HAP-1 (cell line): ENCODE results near the gene RPS21.

Source experiments
- DNase-seq, 2 experiments: peaks; one replicate each; pipeline ENCODE4 v3.0.0-alpha.2; 2016 to 2020; ENCODE audit warnings: low spot score in 2 of 2
- H3K27me3 ChIP-seq: fragments of 250-450 bp; sonication (Bioruptor Pico); 2 replicates; pipeline ENCODE4 v1.5.1; 2020; ENCODE audit warnings: low read depth, mild to moderate bottlenecking, moderate library complexity
- H3K36me3 ChIP-seq: fragments of 250-450 bp; sonication (Bioruptor Pico); replicated peaks from 2 replicates; pipeline ENCODE4 v1.5.1; 2020; ENCODE audit warnings: mild to moderate bottlenecking
- H3K4me1 ChIP-seq: fragments of 250-450 bp; sonication (Bioruptor Pico); 2 replicates; pipeline ENCODE4 v1.5.1; 2020; ENCODE audit warnings: mild to moderate bottlenecking
- H3K4me3 ChIP-seq: fragments of 250-450 bp; sonication (Bioruptor Pico); 2 replicates; pipeline ENCODE4 v1.5.1; 2020; ENCODE audit warnings: mild to moderate bottlenecking, moderate library complexity
- H3K9me3 ChIP-seq: fragments of 250-450 bp; sonication (Bioruptor Pico); 2 replicates; pipeline ENCODE4 v1.5.1; 2020; ENCODE audit warnings: mild to moderate bottlenecking, moderate library complexity
- in situ Hi-C: fragments of 300-500 bp; cut with MboI; formaldehyde crosslinking; loops from 3 replicates; pipeline ENCODE4 v1.14.3; 2020; ENCODE audit warnings: low sequenced_read_pairs, inconsistent platforms, mixed read lengths

The RPS21 gene

DNA sequence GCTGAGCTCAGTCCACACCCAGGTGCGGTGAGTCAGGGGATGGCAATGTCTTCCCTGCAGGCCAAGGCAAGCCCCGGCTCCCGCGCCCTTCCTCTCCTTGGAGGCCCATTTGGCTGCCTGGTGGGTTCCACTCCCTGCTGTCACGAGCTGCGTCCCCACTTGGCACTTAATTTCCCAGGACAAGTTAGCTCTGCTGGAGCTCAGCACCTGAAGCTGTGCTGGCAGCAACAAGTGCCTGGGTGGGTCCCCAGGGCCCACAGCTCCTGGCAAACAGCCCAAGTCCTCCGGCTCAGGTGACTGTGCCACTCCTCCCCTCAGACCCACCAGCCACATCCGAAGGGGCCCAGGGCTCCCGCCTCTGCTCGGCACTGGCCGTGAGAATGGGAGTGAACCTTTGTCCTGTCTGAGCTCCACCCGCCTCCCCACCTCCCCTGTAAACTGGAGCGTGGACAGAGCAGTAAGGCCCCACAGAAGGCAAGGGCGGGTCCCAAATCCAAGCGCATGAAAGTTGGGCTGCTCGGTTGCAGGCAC, 36.7 kb upstream of the RPS21 start:
- H3K36me3 ChIP-seq = peaks cover 30% of the 10 kb centered on the region
- DNase-seq = no peak
- no peaks in the 10 kb centered on the region for H3K9me3 ChIP-seq
- in situ Hi-C loops = no loop called here
- no peak overlapping the region for H3K4me3 ChIP-seq
- H3K4me1 ChIP-seq = no peaks in the 10 kb centered on the region
- H3K27me3 ChIP-seq = no peaks in the 10 kb centered on the region

DNA sequence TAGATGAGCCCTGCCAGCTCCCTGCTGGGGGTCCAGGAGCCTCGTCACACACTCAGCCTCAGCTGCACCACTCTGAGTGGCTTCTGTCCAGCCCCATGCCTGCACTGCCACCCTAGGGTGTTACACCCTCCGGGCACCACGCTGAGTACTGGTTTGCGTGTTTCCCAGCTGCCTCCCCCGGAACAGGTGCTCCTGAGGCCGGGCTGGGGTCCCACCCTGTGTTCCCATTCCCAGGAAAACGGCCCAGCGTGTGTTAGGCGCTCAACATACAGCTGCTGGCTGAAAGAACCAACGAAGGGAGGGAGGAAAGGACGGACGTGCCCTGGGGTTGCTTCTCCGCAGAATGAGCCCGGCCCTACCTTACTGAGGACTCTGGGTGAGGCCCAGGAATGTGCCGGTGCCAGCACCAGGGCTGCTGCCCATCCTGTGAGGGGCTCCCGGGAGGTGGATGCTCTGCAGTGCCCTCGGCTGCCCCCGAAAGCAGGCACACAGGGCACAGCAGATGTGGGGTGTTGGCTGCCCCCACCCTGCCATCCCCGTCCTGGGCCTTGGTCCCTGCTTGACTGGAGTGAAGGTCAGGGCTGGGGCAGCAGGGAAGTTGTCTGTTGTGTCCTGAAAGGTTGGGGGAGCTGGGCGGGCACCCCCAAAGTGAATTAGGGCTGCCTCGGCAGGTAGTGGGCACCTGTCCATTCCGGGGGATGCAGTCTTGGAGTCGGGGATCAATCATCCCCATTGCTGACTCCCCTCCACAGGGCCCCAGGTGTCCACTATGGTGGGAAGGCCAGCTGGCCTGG, 36.1 kb upstream of the RPS21 start:
- H3K4me1 ChIP-seq = no peaks in the 10 kb centered on the region
- in situ Hi-C loops = no loop called here
- H3K36me3 ChIP-seq = peaks cover 25% of the 10 kb centered on the region
- no peak overlapping the region for H3K4me3 ChIP-seq
- H3K27me3 ChIP-seq = no peaks in the 10 kb centered on the region
- DNase-seq = no peak
- no peaks in the 10 kb centered on the region for H3K9me3 ChIP-seq

DNA sequence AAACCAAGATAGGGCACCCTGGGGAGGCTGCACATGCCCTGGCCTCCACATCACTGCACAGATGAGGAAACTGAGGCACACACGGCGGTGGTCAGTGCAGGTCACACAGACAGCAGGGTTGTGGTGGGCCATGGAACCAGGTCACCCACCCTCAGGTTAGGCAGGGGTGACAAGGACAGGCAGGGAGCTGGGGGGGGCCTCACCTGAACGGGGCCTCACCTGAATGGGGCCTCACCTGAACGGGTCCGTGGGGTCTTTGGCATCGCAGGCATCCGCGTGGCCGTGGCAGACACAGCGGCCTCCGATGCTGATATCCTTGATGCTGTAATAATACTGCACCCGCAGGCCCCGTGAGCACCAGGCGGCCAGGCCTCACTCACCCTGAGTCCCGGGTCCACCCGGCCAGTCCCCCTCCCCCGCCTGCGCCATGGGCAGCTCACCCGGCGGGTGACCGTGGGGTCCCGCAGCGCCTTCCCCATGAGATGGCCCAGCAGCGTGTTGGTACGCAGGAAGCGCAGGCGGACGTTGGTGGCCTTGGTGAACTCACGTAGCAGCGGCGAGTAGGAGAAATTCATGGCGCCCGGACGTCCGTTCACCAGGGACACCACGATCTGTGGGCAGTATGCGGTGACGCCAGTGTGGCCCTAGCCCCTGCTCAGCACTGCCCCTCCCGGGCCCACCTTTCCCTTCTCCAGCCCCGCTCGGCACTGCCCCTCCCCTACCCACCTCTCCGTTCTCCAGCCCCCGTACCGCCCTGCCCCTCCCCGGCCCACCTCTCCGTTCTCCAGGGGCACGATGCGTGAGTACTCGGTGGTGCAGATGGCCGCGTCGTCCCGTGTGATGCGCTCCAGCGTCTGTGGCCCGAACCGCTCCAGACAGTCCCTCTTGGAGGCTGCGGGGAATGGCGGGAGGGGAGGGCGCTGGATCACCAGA, 35.2 kb upstream of the RPS21 start:
- H3K4me3 ChIP-seq = no peak overlapping the region
- DNase-seq = no peak
- peaks cover 17% of the 10 kb centered on the region for H3K36me3 ChIP-seq
- H3K4me1 ChIP-seq = no peaks in the 10 kb centered on the region
- in situ Hi-C loops = no loop called here
- H3K9me3 ChIP-seq = no peaks in the 10 kb centered on the region
- H3K27me3 ChIP-seq = no peaks in the 10 kb centered on the region

DNA sequence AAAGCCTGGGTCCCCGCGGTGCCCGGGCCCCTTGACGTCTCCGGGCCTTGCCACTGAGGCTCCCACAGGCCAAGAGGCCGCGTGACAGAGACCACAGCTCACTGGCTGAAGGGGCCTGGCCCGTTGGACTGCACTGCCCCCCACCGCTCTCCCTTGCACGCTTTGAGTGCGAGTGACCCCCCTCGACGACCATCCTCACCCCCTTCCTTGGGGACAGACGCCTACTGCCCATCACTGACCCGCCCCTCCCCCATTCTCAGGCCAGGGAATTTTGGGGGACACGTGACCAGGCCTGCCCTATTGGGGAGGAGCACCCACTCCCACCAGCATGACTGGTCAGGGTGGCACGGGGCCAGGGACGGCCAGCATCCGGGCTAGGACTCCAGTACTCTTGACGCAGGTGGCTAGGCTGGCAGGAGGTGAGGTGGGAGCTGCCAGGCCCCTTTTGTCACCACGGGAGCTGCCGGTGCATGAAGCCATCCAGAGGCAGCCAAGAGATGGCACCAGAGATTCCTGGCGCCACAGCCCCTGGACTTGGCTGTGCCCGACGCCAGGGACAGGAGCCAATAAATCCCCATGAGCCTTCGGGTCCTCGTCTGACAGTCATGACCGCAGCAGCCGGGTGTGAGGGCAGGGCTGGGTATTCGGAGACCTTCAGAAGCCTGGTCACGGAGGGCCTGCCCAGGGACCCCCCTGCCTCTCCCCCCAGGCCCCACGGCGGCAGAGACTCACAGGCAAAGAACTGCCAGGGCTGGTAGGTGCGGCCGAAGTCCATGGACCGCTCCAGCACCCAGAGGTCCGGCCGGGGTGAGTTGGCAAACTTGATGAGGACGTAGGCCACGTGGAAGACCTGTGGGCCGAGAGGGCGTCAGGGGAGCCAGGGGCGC, 34.3 kb upstream of the RPS21 start:
- Histone ChIP-seq H3K4me3 (no peak overlapping the region), H3K27me3 (no peaks in the 10 kb centered on the region), H3K36me3 (peaks cover 17% of the 10 kb centered on the region), H3K9me3 (no peaks in the 10 kb centered on the region), H3K4me1 (no peaks in the 10 kb centered on the region)
- in situ Hi-C loops = no loop called here
- no peak for DNase-seq

DNA sequence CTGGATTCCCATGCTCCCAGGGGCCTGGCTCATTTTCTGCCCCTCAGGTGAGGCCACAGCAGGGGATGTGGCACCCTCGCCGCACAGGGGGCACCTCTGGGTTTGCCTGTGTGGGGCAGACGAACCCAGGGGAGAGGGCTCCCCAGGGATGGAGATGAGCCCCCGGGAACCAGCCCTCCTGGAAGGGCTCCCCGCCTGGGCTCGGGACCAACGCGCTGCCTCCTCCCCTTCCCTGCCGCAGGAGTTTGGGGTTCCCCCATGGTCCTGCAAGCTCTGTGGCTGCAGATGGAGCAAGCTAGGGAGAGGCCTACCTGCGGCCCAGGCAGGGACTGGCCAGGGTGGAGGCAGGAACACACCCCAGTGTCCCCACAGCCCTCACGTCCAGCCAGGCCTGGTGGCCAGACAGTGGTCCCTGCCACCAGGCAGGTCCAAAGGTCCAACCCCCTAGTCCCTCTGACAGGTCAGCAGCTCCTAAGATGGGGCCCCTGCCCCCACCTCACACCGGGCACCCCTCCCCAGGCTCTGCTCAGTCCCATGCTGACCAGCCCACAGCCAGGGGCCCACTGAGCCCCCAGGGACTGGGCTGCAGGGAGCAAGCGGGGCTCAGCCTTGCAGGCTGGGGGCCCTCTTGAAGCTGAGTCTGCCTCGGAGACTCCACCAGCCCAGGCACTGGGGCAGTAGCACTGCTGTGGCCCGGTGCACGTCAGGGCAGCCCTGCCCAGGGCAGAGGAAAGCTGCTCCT, 33.4 kb upstream of the RPS21 start:
- H3K4me3 ChIP-seq = no peak overlapping the region
- no peaks in the 10 kb centered on the region for H3K9me3 ChIP-seq
- in situ Hi-C loops = no loop called here
- H3K27me3 ChIP-seq = no peaks in the 10 kb centered on the region
- peaks cover 17% of the 10 kb centered on the region for H3K36me3 ChIP-seq
- no peaks in the 10 kb centered on the region for H3K4me1 ChIP-seq
- DNase-seq = no peak

DNA sequence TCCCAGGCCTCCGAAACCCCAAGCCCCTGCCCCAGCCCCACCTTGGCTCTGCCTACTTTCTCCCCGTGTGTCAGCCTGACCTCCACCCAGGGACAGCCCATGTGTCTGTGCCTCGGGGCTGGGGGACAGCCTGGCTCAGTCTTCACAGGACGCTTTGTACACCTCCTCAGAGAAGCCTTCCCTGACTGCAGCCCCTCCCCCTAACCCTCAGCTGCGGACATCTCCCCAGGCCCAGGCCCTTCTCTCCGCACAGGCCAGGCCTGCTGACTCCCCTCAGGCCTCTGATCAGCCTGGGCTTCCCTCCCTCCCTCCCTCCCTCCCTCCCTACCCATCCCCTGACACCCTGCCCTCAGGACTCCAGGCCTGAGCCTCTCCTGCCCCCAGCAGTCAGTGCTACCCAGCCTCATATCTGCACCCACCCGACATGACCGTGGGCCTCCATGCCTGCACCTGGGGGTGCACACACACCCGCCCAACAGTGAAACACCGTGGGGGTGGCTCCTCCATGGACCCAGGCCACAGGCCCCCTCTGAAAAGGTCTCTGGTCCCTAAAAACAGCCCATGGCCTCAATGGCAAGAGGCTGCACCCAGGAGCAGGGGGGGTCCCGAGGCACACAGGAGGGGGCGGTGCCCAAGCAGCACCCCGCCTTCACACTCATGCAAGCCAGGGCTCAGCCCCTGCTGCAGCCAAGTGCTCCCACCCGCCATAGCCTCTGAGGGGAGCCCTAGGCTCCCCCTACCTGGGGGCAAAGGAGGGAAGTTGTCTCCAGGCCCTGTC, 32.7 kb upstream of the RPS21 start:
- Histone ChIP-seq H3K27me3 (no peaks in the 10 kb centered on the region), H3K4me3 (no peak overlapping the region), H3K4me1 (no peaks in the 10 kb centered on the region), H3K9me3 (no peaks in the 10 kb centered on the region), H3K36me3 (peaks cover 17% of the 10 kb centered on the region)
- DNase-seq = no peak
- in situ Hi-C loops = no loop called here

DNA sequence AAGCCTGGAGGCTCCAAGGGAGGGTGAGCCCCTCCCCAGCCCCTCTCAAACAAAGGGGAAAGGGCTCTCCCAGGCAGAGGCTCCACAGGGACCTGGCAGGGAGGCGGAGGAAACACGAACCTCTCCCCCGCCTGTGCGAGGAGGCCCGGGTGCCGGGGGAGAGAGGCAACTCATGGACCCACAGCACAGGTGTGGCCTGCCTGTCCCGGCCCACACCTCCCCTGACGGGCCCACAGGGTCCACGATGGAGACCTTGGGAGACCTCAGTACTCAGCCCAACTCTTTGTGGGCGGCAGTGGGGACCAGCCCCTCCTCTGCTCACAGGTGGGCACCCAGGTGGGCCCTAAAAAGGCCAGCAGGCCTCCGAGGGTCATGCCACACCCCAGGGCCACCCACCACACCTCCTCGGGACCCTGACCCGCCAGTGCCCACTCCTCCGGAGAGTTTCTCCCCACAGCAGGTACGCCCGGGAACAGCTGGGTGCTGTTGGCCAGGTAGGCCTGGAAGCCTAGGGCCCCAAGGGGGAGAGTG, 32.0 kb upstream of the RPS21 start:
- DNase-seq = no peak
- in situ Hi-C loops = no loop called here
- Histone ChIP-seq H3K36me3 (peaks cover 17% of the 10 kb centered on the region), H3K27me3 (no peaks in the 10 kb centered on the region), H3K4me3 (no peak overlapping the region), H3K9me3 (no peaks in the 10 kb centered on the region), H3K4me1 (no peaks in the 10 kb centered on the region)

DNA sequence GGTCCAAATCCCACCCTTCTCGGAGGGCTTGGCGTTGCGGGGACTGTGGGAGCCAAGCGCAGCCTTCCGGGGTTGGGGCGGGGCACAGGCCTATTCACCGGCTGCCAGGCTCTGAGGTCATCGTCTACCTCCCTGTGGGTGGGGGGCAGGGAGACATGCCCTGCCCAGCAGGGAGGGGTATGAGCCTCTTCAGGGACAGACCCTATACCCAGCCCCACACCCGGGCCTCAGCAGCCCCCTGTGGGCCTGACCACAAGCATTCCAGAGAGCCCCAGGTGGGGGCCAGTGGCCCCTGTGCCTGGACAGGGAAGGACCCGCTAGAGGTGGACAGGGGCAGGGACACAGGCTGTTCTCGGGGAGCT, 31.4 kb upstream of the RPS21 start:
- no peaks in the 10 kb centered on the region for H3K27me3 ChIP-seq
- H3K4me1 ChIP-seq = no peaks in the 10 kb centered on the region
- H3K9me3 ChIP-seq = no peaks in the 10 kb centered on the region
- in situ Hi-C loops = no loop called here
- no peak for DNase-seq
- peaks cover 14% of the 10 kb centered on the region for H3K36me3 ChIP-seq
- no peak overlapping the region for H3K4me3 ChIP-seq

DNA sequence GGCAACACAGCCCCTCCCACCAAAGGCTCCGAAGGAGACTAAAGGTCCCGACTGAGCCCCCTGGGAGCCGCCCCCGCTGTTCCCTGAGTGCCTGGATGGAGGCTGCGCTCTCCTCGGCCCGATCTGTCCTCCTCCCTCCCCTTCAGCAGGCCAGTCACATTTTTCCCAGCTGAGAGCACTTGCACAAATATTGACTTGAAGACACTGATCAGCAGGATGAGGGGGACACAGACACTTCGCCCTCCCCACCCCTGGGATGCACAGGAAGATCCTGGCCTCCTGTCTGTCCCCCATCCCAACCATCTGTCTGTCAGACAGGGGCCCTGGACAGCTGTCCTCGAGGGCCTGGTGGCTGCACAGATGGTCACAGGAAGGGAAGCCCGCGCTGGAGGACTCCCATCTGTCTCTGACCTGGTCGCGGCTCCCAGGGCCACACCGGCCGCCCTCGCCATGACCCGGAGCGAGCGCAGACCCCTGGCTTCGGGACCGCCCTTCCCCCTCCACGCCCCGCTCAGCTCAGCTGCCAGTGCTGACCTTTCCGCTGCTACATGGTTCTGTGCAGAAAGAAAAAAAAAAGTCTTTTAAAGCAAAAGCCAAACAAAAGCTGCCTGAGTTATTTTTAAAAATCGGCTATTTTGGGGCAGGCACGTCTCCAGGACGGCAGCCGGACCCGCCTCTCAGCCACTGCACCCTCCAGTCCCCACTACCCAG, 30.9 kb upstream of the RPS21 start:
- in situ Hi-C loops = no loop called here
- H3K4me3 ChIP-seq = no peak overlapping the region
- no peaks in the 10 kb centered on the region for H3K9me3 ChIP-seq
- no peaks in the 10 kb centered on the region for H3K4me1 ChIP-seq
- H3K27me3 ChIP-seq = no peaks in the 10 kb centered on the region
- H3K36me3 ChIP-seq = peaks cover 9% of the 10 kb centered on the region
- DNase-seq = no peak

DNA sequence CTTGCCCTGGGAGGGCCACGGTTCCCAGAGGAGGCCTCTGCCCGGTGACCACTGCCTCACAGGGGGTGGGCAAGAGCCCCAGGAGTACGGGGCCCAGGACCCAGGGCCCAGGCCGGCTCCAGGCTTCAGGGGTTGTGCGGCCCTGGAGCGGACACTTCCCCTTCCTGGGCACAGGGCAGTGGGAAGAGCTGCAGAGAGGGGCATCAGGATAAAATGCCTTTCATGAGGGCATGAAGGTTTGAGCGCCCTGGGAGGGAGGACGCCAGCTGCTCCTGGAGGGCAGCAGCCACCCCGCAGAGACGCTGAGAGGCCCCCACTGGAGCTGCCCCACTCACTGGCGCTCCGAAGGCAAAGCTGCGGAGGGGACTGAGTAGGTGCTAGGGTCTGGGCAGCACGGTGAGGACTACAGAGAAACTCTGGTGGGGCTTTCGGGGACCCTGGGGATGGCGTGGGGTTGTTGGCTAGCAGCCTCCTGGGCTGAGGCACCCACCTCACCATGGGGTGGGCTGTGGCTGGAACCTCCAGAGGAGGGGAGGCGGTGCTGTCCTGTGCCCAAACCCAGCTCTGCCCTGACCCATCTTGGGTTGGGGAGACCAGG, 30.2 kb upstream of the RPS21 start:
- no peak for DNase-seq
- in situ Hi-C loops = no loop called here
- Histone ChIP-seq H3K4me1 (no peaks in the 10 kb centered on the region), H3K4me3 (no peak overlapping the region), H3K27me3 (no peaks in the 10 kb centered on the region), H3K36me3 (peaks cover 5% of the 10 kb centered on the region), H3K9me3 (no peaks in the 10 kb centered on the region)

DNA sequence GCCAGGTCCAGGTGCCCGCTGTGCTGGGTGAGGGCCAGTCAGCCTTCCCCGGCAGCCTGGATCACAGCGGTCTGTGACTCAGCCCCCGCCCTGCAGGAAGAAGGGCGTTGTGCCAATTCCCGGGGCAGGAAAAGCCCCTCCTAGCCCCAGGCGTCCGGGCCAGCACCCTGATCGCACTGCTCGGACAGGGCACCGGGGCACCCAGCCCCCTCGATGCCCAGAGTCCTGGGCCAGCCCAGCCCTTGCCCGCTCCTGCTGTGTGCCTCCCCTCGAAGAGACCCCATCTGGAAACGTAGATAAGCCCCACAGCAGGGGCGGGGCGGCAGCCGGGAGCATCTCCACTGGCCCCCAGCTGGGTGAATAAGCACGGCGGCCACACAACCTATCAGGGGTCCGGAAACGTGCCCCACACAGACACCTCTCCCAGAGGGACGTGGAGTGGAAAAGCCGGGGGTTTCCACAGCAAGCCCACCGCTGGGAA, 29.7 kb upstream of the RPS21 start:
- peaks cover 9% of the 10 kb centered on the region for H3K36me3 ChIP-seq
- DNase-seq = no peak
- no peaks in the 10 kb centered on the region for H3K9me3 ChIP-seq
- no peak overlapping the region for H3K4me3 ChIP-seq
- no peaks in the 10 kb centered on the region for H3K27me3 ChIP-seq
- no peaks in the 10 kb centered on the region for H3K4me1 ChIP-seq
- in situ Hi-C loops = no loop called here
